ENCODE results near the gene IDNK.
"Not testable (repeated sequence)": the region's sequence is repeated elsewhere in the genome, so short reads cannot be mapped to it uniquely, and the experiment has no call there.

IDNK gene

DNA sequence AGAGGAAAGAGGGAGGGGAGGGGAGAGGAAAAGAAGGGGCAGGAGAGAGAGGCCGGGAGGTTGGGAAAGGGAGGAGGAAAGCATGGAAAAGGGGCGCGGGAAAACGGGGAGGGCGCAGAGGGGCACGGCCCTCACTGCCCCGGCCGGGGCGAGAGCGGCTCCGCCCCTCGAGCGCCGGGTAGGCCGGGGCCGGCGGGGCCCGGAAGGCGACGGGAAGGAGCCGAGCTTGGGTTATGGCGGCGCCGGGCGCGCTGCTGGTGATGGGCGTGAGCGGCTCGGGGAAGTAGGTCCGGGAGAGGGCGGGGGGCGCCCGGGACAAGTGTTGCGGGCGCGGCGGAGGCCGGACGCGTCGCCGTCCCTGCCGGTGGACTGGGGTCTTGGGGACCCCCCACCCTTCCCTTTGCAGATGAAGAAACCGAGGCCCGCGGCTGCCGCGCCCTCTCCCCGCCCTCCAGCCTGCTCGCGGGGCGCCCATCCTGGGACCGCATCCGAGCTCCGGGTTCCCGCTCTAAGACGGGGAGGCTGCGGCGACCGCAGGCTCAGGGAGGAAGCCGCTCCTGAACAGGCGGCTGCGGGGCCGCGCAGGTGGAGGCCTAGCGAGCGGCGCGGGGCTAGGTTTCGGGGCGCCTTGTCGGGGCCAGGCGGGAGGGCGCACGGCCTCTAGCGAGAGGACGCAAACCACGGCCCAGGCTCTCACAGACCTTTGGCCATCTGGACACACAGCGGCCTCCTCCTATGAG lies at the start of gene IDNK:
Gene IDNK, plus strand, starts transcription at position 205 of the 740 bp plus-strand sequence. Its CDS starts 29 bp downstream, at position 234.
- Histone ChIP-seq H2AFZ (ENCODE audit: low read depth, low read length) (peak within 1 kb of the TSS; percentile 56), H3K4me1 (ENCODE audit: insufficient read depth, low read length) (peaks cover 12% of the 10 kb centered on the region), H3K36me3 (ENCODE audit: insufficient read depth, low read length) (peaks cover 4% of the 10 kb centered on the region), H3K27me3 (ENCODE audit: insufficient read depth, low read length) (no peaks in the 10 kb centered on the region), H3K4me3 (ENCODE audit: low read length) (peak within 1 kb of the TSS; percentile 54), H3K9me3 (ENCODE audit: low read length) (no peaks in the 10 kb centered on the region)

DNA sequence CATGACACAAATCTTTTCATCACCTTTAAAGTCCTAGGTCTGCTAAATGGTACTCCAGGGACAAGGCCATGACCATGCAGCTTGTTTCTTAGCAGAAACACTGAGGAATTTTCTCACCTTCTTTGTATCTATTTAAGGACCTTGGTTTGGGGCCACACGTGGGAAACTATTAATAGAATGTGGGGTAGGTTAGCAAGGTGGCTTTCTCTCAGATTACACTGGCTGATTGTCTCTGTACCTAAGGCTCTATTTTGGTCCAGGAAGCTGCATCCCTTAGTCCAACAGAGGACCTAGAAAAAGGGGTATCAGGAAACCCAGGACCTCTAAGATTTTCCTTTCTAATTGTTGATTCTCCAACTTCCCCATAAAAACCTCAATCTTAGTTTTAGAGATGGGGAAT lies 48.5 kb upstream of the IDNK start:
- Histone ChIP-seq H3K27me3 (ENCODE audit: insufficient read depth, low read length) (no peaks in the 10 kb centered on the region), H2AFZ (ENCODE audit: low read depth, low read length) (no peak overlapping the region), H3K4me1 (ENCODE audit: insufficient read depth, low read length) (no peaks in the 10 kb centered on the region), H3K36me3 (ENCODE audit: insufficient read depth, low read length) (no peaks in the 10 kb centered on the region), H3K4me3 (ENCODE audit: low read length) (no peak overlapping the region), H3K9me3 (ENCODE audit: low read length) (no peaks in the 10 kb centered on the region)

DNA sequence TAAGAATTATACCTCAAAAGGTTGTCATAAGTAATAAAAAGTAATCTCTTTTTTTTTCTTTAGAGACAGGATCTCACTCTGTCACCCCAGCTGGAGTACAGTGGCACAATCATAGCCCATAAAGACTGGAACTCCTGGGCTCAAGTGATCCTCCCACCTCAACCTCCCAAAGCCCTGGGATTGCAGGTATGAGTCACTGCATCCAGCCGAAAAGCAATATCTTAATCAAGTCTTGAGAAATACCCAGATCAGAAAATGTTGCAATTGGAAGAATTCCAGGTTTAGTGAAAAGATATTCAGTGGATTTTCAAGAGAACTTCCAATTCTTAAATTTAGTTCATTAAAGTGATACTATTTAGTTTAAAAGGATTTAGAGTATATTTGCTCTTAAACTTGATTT lies 40.9 kb upstream of the IDNK start:
- Histone ChIP-seq H3K9me3 (ENCODE audit: low read length) (no peaks in the 10 kb centered on the region), H3K27me3 (ENCODE audit: insufficient read depth, low read length) (no peaks in the 10 kb centered on the region), H3K36me3 (ENCODE audit: insufficient read depth, low read length) (no peaks in the 10 kb centered on the region), H3K4me1 (ENCODE audit: insufficient read depth, low read length) (no peaks in the 10 kb centered on the region), H2AFZ (ENCODE audit: low read depth, low read length) (no peak overlapping the region), H3K4me3 (ENCODE audit: low read length) (no peak overlapping the region)

DNA sequence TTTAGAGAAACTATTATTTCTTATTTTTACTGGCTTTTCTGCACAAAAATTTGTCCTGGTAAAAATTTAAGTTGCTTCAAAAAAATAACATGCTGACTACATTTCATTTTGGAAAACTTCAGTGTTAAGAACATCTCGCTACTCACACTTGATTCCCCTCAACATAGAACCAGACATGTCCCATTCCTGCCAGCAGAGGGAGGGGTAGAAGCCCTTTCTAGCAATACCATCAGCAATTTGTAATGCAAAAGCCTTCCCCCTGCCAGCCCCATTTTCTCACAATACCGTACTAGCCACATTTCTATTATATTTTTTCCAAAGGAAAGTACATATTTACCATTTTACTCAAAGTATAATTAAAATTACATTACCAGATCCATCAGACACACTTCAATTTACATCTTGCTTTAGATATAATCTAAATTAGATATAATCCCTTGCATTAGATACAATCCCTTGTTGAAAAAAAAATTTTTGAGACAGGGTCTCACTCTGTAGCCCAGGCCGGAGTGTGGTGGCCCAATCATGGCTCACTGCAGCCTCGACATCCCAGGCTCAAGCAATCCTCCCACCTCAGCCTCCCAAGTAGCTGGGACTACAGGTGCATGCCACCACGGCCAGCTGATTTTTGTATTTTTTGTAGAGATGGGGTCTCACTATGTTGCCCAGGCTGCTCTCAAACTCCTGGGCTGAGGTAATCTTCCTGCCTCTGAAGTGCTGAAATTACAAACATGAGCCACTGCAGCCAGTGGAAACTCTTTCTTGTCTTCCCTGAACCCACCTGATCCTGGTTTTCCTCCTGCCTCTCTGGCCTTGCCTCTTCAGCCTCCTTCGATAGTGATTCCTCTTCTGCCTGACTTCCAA lies 39.6 kb upstream of the IDNK start:
- no peaks in the 10 kb centered on the region for H3K27me3 ChIP-seq (ENCODE audit: insufficient read depth, low read length)

DNA sequence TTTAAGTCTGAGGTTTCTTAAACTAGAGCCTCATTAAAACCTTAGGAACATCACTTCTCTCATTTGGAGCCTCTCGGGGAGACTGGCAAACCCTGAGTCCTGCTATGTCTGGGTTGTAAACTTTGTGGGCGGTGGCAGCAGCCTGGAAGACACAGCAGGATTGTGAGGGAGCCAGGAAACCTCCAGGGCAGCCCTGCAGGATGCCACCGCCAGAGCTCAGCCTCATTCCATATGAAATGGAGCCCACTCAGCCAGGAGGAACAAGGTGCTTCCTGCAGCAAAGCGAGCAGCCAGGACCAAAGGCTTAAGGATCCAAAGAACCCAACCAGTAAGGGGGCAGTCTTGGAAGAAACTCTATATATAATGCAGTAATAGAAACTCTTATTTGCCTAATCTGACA lies 37.9 kb upstream of the IDNK start:
- no peak overlapping the region for H3K4me3 ChIP-seq (ENCODE audit: low read length)
- no peaks in the 10 kb centered on the region for H3K4me1 ChIP-seq (ENCODE audit: insufficient read depth, low read length)
- no peaks in the 10 kb centered on the region for H3K27me3 ChIP-seq (ENCODE audit: insufficient read depth, low read length)
- H3K9me3 ChIP-seq (ENCODE audit: low read length), result no peaks in the 10 kb centered on the region
- no peak overlapping the region for H2AFZ ChIP-seq (ENCODE audit: low read depth, low read length)
- H3K36me3 ChIP-seq (ENCODE audit: insufficient read depth, low read length), result no peaks in the 10 kb centered on the region

More for the DNA sequence above, 39.6 kb upstream of the IDNK start:
- no peaks in the 10 kb centered on the region for H3K36me3 ChIP-seq (ENCODE audit: insufficient read depth, low read length)
- no peak overlapping the region for H3K4me3 ChIP-seq (ENCODE audit: low read length)
- H2AFZ ChIP-seq (ENCODE audit: low read depth, low read length), result no peak overlapping the region
- H3K4me1 ChIP-seq (ENCODE audit: insufficient read depth, low read length), result no peaks in the 10 kb centered on the region
- no peaks in the 10 kb centered on the region for H3K9me3 ChIP-seq (ENCODE audit: low read length)

DNA sequence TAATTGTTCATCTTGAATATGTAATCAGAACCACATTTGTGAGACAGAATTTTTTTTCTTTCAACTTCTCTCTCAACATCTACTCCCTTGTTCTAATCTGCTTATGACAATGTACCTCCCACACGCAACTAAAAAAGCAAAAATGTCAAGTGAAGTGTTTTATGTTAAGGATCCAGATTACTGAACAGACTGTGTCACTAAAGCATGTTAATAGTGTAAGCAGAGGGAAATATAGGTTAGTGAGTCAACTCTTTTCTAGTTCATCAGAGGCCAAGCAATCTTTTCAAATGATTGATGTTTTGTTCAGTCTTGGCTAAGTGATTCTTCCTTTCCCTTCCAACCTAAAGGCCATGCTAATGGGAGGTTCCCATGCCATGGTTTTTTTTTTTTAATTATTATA lies 34.7 kb upstream of the IDNK start:
- no peaks in the 10 kb centered on the region for H3K9me3 ChIP-seq (ENCODE audit: low read length)
- no peak overlapping the region for H3K4me3 ChIP-seq (ENCODE audit: low read length)

DNA sequence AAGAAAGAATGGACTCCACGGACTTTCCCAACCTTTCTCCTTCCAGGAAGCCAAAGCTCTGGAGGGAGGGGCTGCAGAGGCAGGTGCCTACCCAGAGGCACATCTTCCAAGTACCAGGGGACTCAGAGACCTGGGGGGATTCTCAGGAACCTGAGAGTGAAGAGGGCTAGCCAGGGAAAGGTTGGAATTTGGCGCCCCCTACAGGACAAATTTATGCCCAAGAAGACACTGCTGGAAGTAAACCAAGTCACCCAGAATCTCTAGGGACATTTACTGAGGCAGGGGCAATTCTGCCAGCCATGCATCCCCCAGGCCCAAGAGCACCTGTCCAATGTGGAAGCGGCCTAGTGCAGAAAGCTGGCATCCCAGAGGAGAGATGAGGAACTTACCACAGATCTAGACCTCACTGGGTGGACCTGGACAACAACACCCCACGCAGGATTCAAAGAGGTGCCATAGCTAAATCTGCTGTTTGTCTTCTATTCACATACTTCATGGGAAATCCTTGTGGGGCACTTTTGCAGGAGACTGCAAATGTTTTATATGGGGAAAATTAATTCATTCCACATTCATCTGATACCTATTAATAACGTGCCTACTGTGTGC lies 25.9 kb upstream of the IDNK start:
- Histone ChIP-seq H3K4me1 (ENCODE audit: insufficient read depth, low read length) (no peaks in the 10 kb centered on the region), H3K36me3 (ENCODE audit: insufficient read depth, low read length) (no peaks in the 10 kb centered on the region), H2AFZ (ENCODE audit: low read depth, low read length) (no peak overlapping the region), H3K4me3 (ENCODE audit: low read length) (no peak overlapping the region), H3K27me3 (ENCODE audit: insufficient read depth, low read length) (no peaks in the 10 kb centered on the region), H3K9me3 (ENCODE audit: low read length) (no peaks in the 10 kb centered on the region)

More for the DNA sequence above, 34.7 kb upstream of the IDNK start:
- Histone ChIP-seq H2AFZ (ENCODE audit: low read depth, low read length) (no peak overlapping the region), H3K27me3 (ENCODE audit: insufficient read depth, low read length) (no peaks in the 10 kb centered on the region), H3K36me3 (ENCODE audit: insufficient read depth, low read length) (no peaks in the 10 kb centered on the region), H3K4me1 (ENCODE audit: insufficient read depth, low read length) (no peaks in the 10 kb centered on the region)

DNA sequence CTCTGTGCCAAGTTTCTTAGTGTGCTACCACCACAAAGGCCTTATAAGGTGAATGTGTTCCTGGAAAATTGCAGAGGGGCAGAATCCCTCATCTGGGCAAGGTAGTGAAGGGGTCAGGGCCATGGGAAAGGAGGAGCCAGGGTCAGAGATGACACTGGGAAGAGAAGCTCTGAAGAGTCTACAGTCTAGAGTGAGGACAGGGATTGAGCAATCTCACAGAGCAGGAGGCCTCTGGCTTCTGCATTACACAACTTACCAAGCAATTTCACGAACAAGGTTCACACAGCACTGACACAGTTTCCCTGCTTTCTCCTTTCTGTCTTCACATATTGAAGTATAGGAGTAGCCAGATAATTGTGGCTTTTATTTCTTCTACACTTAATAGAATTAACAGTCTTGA lies 24.5 kb upstream of the IDNK start:
- Histone ChIP-seq H3K27me3 (ENCODE audit: insufficient read depth, low read length) (no peaks in the 10 kb centered on the region), H3K4me3 (ENCODE audit: low read length) (no peak overlapping the region), H3K36me3 (ENCODE audit: insufficient read depth, low read length) (no peaks in the 10 kb centered on the region), H3K4me1 (ENCODE audit: insufficient read depth, low read length) (no peaks in the 10 kb centered on the region), H3K9me3 (ENCODE audit: low read length) (no peaks in the 10 kb centered on the region), H2AFZ (ENCODE audit: low read depth, low read length) (no peak overlapping the region)

DNA sequence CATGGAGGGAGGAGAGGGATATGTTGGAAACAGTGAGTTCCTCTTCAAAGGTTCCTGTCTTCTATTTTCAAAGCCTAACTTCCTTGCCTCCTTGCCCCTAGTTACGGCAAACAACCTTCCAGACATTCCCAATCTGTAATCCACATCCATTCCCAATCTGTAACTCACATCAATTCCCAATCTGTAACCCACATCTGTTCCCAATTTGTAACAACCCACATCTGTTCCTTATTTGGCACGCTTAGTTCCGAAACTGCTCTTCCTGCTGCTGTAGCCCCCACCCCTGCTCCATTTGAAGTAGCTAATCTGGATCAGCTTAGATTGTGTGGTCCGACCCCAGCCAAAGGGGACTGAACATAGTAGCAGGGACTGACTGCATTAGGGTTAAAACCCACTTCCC lies 23.9 kb upstream of the IDNK start:
- H3K4me1 ChIP-seq (ENCODE audit: insufficient read depth, low read length), result no peaks in the 10 kb centered on the region
- no peaks in the 10 kb centered on the region for H3K36me3 ChIP-seq (ENCODE audit: insufficient read depth, low read length)

DNA sequence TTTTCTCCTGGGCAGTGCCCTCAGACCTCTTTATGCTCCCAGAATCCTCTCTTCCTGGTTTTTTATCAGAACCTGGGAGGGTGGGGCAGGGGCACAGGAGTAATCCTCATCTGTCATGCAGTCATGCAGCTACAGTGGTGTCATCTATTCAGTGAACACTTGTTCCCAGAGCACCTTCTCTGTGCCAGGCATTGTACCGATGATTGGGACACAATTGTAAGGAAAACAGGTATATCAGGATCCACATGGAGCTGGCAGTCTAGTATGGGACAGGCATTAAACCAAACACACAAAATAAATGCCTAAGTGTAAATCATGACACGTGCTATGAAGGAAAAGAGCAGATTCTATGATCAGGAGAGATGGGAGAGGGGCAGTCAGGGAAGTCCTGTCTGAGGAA lies 21.5 kb upstream of the IDNK start:
- no peak overlapping the region for H3K4me3 ChIP-seq (ENCODE audit: low read length)
- no peaks in the 10 kb centered on the region for H3K9me3 ChIP-seq (ENCODE audit: low read length)
- H2AFZ ChIP-seq (ENCODE audit: low read depth, low read length), result no peak overlapping the region
- no peaks in the 10 kb centered on the region for H3K27me3 ChIP-seq (ENCODE audit: insufficient read depth, low read length)
- H3K4me1 ChIP-seq (ENCODE audit: insufficient read depth, low read length), result no peaks in the 10 kb centered on the region
- no peaks in the 10 kb centered on the region for H3K36me3 ChIP-seq (ENCODE audit: insufficient read depth, low read length)

More for the DNA sequence above, 23.9 kb upstream of the IDNK start:
- no peaks in the 10 kb centered on the region for H3K27me3 ChIP-seq (ENCODE audit: insufficient read depth, low read length)
- no peak overlapping the region for H2AFZ ChIP-seq (ENCODE audit: low read depth, low read length)
- H3K9me3 ChIP-seq (ENCODE audit: low read length), result no peaks in the 10 kb centered on the region
- no peak overlapping the region for H3K4me3 ChIP-seq (ENCODE audit: low read length)

DNA sequence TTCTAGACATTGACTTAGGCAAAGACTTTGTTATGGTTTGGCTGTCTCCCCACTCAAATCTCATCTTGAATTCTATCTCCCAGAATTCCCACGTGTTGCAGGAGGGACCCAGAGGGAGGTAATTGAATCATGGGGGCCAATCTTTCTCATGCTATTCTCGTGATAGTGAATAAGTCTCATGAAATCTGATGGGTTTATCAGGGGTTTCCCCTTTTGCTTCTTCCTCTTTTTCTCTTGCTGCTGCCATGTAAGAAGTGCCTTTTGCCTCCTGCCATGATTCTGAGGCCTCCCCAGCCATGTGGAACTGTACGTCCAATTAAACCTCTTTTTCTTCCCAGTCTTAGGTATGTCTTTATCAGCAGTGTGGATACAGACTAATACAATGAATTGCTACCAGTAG lies 15.3 kb upstream of the IDNK start:
- not testable (repeated sequence) for H3K9me3 ChIP-seq (ENCODE audit: low read length); H3K4me3 ChIP-seq (ENCODE audit: low read length); H3K4me1 ChIP-seq (ENCODE audit: insufficient read depth, low read length); H2AFZ ChIP-seq (ENCODE audit: low read depth, low read length); H3K36me3 ChIP-seq (ENCODE audit: insufficient read depth, low read length); H3K27me3 ChIP-seq (ENCODE audit: insufficient read depth, low read length)

DNA sequence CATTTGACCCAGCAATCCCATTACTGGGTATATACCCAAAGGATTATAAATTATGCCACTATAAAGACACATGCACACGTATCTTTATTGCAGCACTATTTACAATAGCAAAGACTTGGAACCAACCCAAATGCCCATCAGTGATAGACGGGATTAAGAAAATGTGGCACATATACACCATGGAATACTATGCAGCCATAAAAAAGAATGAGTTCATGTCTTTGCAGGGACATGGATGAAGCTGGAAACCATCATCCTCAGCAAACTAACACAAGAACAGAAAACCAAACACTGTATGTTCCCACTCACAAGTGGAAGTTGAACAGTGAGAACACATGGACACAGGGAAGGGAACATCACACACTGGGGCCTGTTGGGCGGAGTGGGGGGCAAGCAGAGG lies 9.6 kb upstream of the IDNK start:
- H3K4me3 ChIP-seq (ENCODE audit: low read length); H3K27me3 ChIP-seq (ENCODE audit: insufficient read depth, low read length); H3K9me3 ChIP-seq (ENCODE audit: low read length); H2AFZ ChIP-seq (ENCODE audit: low read depth, low read length); H3K4me1 ChIP-seq (ENCODE audit: insufficient read depth, low read length); H3K36me3 ChIP-seq (ENCODE audit: insufficient read depth, low read length): not testable (repeated sequence)

DNA sequence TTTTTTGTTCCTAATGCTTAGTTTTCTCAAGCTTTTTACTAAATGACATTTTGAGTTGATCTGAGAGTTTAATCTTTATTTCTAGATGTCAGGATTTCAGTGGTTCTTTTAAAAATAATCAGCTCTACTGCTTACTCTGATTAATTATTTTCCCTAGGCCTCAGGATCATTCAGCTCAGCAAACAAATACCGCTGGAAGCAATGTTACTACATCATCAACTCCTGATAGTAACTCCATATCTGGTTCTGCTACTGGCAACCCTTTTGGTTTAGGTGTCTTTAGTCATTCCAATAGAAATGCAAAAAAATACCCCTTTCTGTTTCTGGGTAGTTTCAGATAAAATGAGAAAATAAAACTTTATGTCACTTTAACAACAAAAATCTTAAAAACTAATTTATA lies 5.6 kb upstream of the IDNK start:
- H3K9me3 ChIP-seq (ENCODE audit: low read length), result no peaks in the 10 kb centered on the region
- H3K4me1 ChIP-seq (ENCODE audit: insufficient read depth, low read length), result peaks cover under 1% of the 10 kb centered on the region
- H2AFZ ChIP-seq (ENCODE audit: low read depth, low read length), result no peak overlapping the region
- no peak overlapping the region for H3K4me3 ChIP-seq (ENCODE audit: low read length)
- no peaks in the 10 kb centered on the region for H3K27me3 ChIP-seq (ENCODE audit: insufficient read depth, low read length)
- H3K36me3 ChIP-seq (ENCODE audit: insufficient read depth, low read length), result no peaks in the 10 kb centered on the region

Data from neuron (in vitro differentiated cells).